Brain microvascular endothelial cell (primary cell): ENCODE data around the gene CHCHD6.

ENCODE experiments used
- DNase-seq: peaks from one replicate; pipeline ENCODE4 v3.0.0-alpha.2; 2020
- H3K27ac ChIP-seq: fragments of 250-450 bp; sonication (Bioruptor Pico); 2 replicates; pipeline ENCODE4 v1.5.1; 2020; ENCODE audit warnings: mild to moderate bottlenecking, moderate library complexity
- H3K27me3 ChIP-seq: fragments of 250-450 bp; sonication (Bioruptor Pico); replicated peaks from 2 replicates; pipeline ENCODE4 v1.5.1; 2020; ENCODE audit warnings: mild to moderate bottlenecking
- H3K36me3 ChIP-seq: fragments of 250-450 bp; sonication (Bioruptor Pico); replicated peaks from 2 replicates; pipeline ENCODE4 v1.5.1; 2020; ENCODE audit warnings: mild to moderate bottlenecking
- H3K4me3 ChIP-seq: 2 replicates; pipeline ENCODE4 v1.5.1; 2011; ENCODE audit warnings: low read depth, mild to moderate bottlenecking, control low read depth, low read length, moderate library complexity
- CTCF ChIP-seq: IDR thresholded peaks from 2 replicates; pipeline ENCODE4 v1.5.1; 2011; ENCODE audit warnings: low read depth, mild to moderate bottlenecking, moderate library complexity, low read length, control low read depth, inconsistent platforms; ENCODE audit errors: missing control alignments
- in situ Hi-C: cut with HindIII; loops from 2 replicates; pipeline ENCODE4 v1.10.0; 2017; ENCODE audit warnings: low sequenced_read_pairs, low pct_ligation_motif_present

The CHCHD6 gene

DNA sequence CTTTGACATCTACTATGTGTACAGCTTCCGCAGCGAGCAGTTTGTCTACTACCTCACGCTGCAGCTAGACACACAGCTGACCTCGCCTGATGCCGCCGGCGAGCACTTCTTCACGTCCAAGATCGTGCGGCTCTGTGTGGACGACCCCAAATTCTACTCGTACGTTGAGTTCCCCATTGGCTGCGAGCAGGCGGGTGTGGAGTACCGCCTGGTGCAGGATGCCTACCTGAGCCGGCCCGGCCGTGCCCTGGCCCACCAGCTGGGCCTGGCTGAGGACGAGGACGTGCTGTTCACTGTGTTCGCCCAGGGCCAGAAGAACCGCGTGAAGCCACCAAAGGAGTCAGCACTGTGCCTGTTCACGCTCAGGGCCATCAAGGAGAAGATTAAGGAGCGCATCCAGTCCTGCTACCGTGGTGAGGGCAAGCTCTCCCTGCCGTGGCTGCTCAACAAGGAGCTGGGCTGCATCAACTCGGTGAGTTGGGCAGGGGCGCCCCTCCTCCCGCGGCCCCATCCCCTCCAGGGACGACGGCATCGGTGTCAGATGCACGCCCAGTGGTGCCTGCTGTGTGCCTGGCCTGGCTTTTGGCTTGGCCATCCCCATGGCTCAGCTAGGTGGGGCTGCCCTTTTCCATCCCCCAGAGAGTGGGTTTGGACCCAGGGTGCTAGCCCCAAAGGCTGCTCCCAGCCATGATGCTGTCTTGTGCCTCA, 285.4 kb downstream of the CHCHD6 start:
- H3K4me3 ChIP-seq, result no peak overlapping the region
- peaks cover 19% of the 10 kb centered on the region for H3K36me3 ChIP-seq
- in situ Hi-C loops, result no loop called here
- DNase-seq, result no peak
- no peak overlapping the region for H3K27ac ChIP-seq
- no peak for TF ChIP-seq CTCF
- H3K27me3 ChIP-seq, result no peaks in the 10 kb centered on the region

GRCh38 chr3:126990024-126990700, 286.1 kb downstream of the CHCHD6 start:
- in situ Hi-C loops, result no loop called here
- peaks cover 19% of the 10 kb centered on the region for H3K36me3 ChIP-seq
- H3K27ac ChIP-seq, result no peak overlapping the region
- no peak for TF ChIP-seq CTCF
- DNase-seq, result no peak
- no peak overlapping the region for H3K4me3 ChIP-seq
- H3K27me3 ChIP-seq, result no peaks in the 10 kb centered on the region

GRCh38 chr3:126990890-126991289, 286.9 kb downstream of the CHCHD6 start:
- no peak for DNase-seq
- TF ChIP-seq CTCF, result no peak
- no peak overlapping the region for H3K27ac ChIP-seq
- no peak overlapping the region for H3K4me3 ChIP-seq
- in situ Hi-C loops, result no loop called here
- peaks cover 19% of the 10 kb centered on the region for H3K36me3 ChIP-seq
- no peaks in the 10 kb centered on the region for H3K27me3 ChIP-seq

DNA sequence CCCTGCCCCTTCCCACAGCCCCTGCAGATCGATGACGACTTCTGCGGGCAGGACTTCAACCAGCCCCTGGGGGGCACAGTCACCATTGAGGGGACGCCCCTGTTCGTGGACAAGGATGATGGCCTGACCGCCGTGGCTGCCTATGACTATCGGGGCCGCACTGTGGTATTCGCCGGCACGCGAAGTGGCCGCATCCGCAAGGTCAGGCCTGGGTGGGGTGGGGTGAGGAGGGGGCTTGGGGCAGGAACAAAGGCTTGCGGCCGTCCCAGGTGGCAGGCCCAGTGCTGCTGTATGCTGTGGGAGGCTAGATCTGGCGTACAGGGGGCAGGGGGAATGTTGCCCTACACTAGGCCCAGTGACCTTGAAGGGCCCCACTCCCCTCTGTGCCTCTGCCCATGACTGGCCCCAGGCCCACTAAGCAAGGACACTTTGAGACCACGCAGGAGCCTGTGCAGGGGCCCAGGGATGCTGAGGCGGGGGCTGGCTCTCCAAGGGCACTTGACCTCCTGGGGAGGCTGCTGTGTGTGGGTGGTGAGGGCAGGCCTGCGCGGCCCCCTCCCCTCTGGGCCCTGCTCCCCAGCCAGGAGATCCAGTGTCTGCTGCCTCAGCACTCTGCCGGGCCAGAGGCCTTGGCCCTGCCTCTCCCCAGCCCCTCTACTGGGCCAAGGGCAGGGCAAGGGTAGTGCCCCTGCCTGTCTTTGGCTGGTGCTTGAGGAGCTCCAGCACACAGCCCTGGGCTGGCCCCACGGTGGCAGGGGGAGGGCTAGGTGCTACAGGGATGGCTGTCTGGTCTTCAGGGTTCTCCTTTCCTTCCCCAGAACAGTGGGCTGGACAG, 287.5 kb downstream of the CHCHD6 start:
- in situ Hi-C loops, result no loop called here
- Histone ChIP-seq H3K4me3 (no peak overlapping the region), H3K27me3 (no peaks in the 10 kb centered on the region), H3K27ac (no peak overlapping the region), H3K36me3 (peaks cover 19% of the 10 kb centered on the region)
- DNase-seq, result no peak
- no peak for TF ChIP-seq CTCF

DNA sequence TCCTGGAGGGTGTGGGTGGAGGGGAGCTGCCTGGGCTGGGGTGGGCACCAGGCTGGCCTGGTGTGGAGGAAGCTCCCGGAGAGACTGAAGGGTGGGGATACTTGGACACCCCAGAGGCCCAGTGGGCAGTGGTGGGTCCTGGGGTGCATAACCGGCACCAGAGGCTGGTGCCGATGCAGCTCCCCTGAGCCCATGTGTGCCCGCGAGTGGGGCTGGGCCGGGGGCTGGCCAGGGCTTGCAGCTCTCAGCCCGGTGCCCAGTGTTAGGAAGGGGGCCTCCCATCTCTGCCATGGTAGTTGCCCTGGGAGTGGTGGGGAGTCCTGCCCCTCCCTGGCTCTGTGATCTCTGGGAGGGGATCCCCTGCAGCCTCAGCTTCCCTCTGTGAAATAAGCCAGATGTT, 288.2 kb downstream of the CHCHD6 start:
- in situ Hi-C loops, result no loop called here
- no peak overlapping the region for H3K4me3 ChIP-seq
- TF ChIP-seq CTCF, result no peak
- no peak overlapping the region for H3K27ac ChIP-seq
- peaks cover 19% of the 10 kb centered on the region for H3K36me3 ChIP-seq
- no peak for DNase-seq
- no peaks in the 10 kb centered on the region for H3K27me3 ChIP-seq
